K562 (cell line): Measurements from ENCODE around the gene RACGAP1. TPM values are rescaled to one million over a fixed set of nuclear protein-coding genes. Genes with fewer than 3 reads are reported as not detected.

ENCODE experiments used
- ATAC-seq: fragments of 200-7000 bp; cut with Tn5 transposase; 3 replicates; pipeline ENCODE4 v1.9.1; 2020; ENCODE audit warnings: moderate library complexity
- BruUV-seq: library from RNA; stranded (reverse); fragments of 400-500 nt; replicated peaks from 2 replicates; lab custom pipeline; 2021; lab: Mats Ljungman, UMichigan
- CTCF ChIA-PET: fragments of 300-600 bp; formaldehyde crosslinking; extraction: SDS; loops from one replicate; lab custom pipeline; 2021; ENCODE audit warnings: low intra/inter-chr PET ratio; lab: Yijun Ruan, JAX
- POLR2A ChIA-PET: fragments of 300-600, 350-650 bp; sonication (Branson Sonifier 250); formaldehyde crosslinking; extraction: SDS; loops from one replicate; lab custom pipeline; 2021; ENCODE audit warnings: antibody characterized with exemption, inconsistent platforms; lab: Yijun Ruan, JAX
- DNase-seq, 4 experiments: peaks; one replicate each; pipeline versions ENCODE4 v3.0.0 to v3.0.0-alpha.2; 2011 to 2018; ENCODE audit warnings: low spot score in 3 of 4, mixed read lengths in 3 of 4; ENCODE audit errors: extremely low read depth in 1 of 4
- FAIRE-seq: peaks from 2 replicates; lab custom pipeline; 2011; peaks lifted over from hg19 to GRCh38; lab: Jason Lieb, UNC
- H2AFZ ChIP-seq: 2 replicates; pipeline ENCODE4 v1.6.0; 2011; ENCODE audit warnings: low read depth, low read length, control low read depth, inconsistent platforms
- H3K27ac ChIP-seq: fragments of 200-600 bp; 3 replicates; pipeline ENCODE4 v1.8.0; 2011; ENCODE audit warnings: low read depth, mild to moderate bottlenecking, control low read depth, inconsistent platforms, low read length, moderate library complexity, mixed read lengths; ENCODE audit errors: extremely low read depth
- H3K27me3 ChIP-seq, 2 experiments: fragments of 300-600 bp in 1 of 2; 2 replicates in 1 of 2; 3 replicates in 1 of 2; pipeline versions ENCODE4 v1.6.0 to v1.8.0; 2011; ENCODE audit warnings: inconsistent platforms in 2 of 2, low read length in 2 of 2, mild to moderate bottlenecking in 1 of 2, mixed read lengths in 1 of 2, moderate library complexity in 1 of 2; ENCODE audit not compliant: control insufficient read depth in 2 of 2, insufficient read depth in 2 of 2
- H3K36me3 ChIP-seq: fragments of 300-600 bp; 3 replicates; pipeline ENCODE4 v1.8.0; 2011; ENCODE audit warnings: mild to moderate bottlenecking, low read length, inconsistent platforms; ENCODE audit not compliant: control insufficient read depth, insufficient read depth
- H3K4me1 ChIP-seq, 2 experiments: fragments of 200-600 bp in 1 of 2; replicated peaks in 1 of 2; 2 replicates in 1 of 2; 3 replicates in 1 of 2; pipeline versions ENCODE4 v1.5.1 to v1.8.0; 2011; ENCODE audit warnings: inconsistent platforms in 2 of 2, low read length in 2 of 2, mild to moderate bottlenecking in 1 of 2, mixed read lengths in 1 of 2, moderate library complexity in 1 of 2; ENCODE audit not compliant: control insufficient read depth in 2 of 2, insufficient read depth in 2 of 2
- H3K4me2 ChIP-seq: 2 replicates; pipeline ENCODE4 v1.6.1; 2011; ENCODE audit warnings: low read length, control low read depth, inconsistent platforms, mixed read lengths; ENCODE audit not compliant: insufficient read depth
- H3K4me3 ChIP-seq: fragments of 200-600 bp; sonication (generic), shearing (Covaris generic); 2 replicates; pipeline ENCODE4 v1.5.1; 2016; ENCODE audit warnings: control low read depth, inconsistent platforms
- H3K79me2 ChIP-seq: fragments of 200-600 bp; 3 replicates; pipeline ENCODE4 v1.8.0; 2011; ENCODE audit warnings: low read length, inconsistent platforms; ENCODE audit not compliant: control insufficient read depth, insufficient read depth
- H3K9ac ChIP-seq, 2 experiments: 2 replicates each; pipeline versions ENCODE4 v1.6.0 to v1.6.1; 2011; ENCODE audit warnings: low read depth in 2 of 2, low read length in 2 of 2, control low read depth in 1 of 2, inconsistent platforms in 1 of 2, mild to moderate bottlenecking in 1 of 2, mixed read lengths in 1 of 2; ENCODE audit not compliant: insufficient read depth in 1 of 2
- H3K9me1 ChIP-seq: one replicate; pipeline ENCODE4 v1.6.0; 2011; ENCODE audit warnings: inconsistent platforms, mild to moderate bottlenecking, low read length, moderate library complexity; ENCODE audit not compliant: control insufficient read depth, insufficient read depth
- H3K9me3 ChIP-seq: replicated peaks from 2 replicates; pipeline ENCODE4 v1.5.1; 2011; ENCODE audit warnings: low read depth, low read length, inconsistent platforms; ENCODE audit not compliant: control insufficient read depth, insufficient read depth
- H4K20me1 ChIP-seq: replicated peaks from 2 replicates; pipeline ENCODE4 v1.6.1; 2011; ENCODE audit warnings: low read length, inconsistent platforms, mixed read lengths; ENCODE audit not compliant: control insufficient read depth, insufficient read depth
- CEBPZ ChIP-seq: fragments of 150-350 bp; IDR thresholded peaks from 2 replicates; pipeline ENCODE4 v1.6.1; 2014; ENCODE audit warnings: low read depth, mild to moderate bottlenecking, low read length, borderline replicate concordance
- CLOCK ChIP-seq: fragments of 250-450 bp; sonication (Bioruptor Pico); IDR thresholded peaks from 2 replicates; pipeline ENCODE4 v1.4.0; 2020; ENCODE audit warnings: mild to moderate bottlenecking, moderate library complexity, borderline replicate concordance
- FOS ChIP-seq: IDR thresholded peaks from 3 replicates; pipeline ENCODE4 v1.6.1; 2011; ENCODE audit not compliant: insufficient read length; ENCODE audit errors: extremely low read depth
- HMG20A ChIP-seq: fragments of 450-650 bp; formaldehyde crosslinking; conservative IDR thresholded peaks from 2 replicates; pipeline ENCODE4 v1.4.0; 2020; ENCODE audit warnings: mild to moderate bottlenecking, mixed read lengths
- HNRNPLL ChIP-seq: fragments of 200-400 bp; formaldehyde crosslinking; IDR thresholded peaks from 2 replicates; pipeline ENCODE4 v1.6.1; 2017; ENCODE audit warnings: low read length, low read depth, mild to moderate bottlenecking; ENCODE audit not compliant: poor library complexity, severe bottlenecking
- NCOA2 ChIP-seq, 2 experiments: fragments of 450-650 bp; IDR thresholded peaks; 2 replicates each; pipeline ENCODE4 v1.6.1; 2018; ENCODE audit warnings: mild to moderate bottlenecking in 2 of 2, moderate library complexity in 1 of 2; ENCODE audit not compliant: partially characterized antibody in 2 of 2
- NFATC3 ChIP-seq: fragments of 450-650 bp; IDR thresholded peaks from 2 replicates; pipeline ENCODE4 v1.6.1; 2017; ENCODE audit warnings: mild to moderate bottlenecking
- NFE2 ChIP-seq: IDR thresholded peaks from 2 replicates; pipeline ENCODE4 v1.6.1; 2014; ENCODE audit warnings: antibody characterized with exemption, low read depth
- POU5F1 ChIP-seq: fragments of 150-350 bp; IDR thresholded peaks from 2 replicates; pipeline ENCODE4 v1.6.1; 2014; ENCODE audit warnings: borderline replicate concordance, low read length, low read depth, mild to moderate bottlenecking; ENCODE audit not compliant: partially characterized antibody
- SOX6 ChIP-seq: fragments of 450-650 bp; IDR thresholded peaks from 2 replicates; pipeline ENCODE4 v1.6.1; 2014; ENCODE audit warnings: mild to moderate bottlenecking
- TEAD4 ChIP-seq, 2 experiments: sonication (generic) in 1 of 2; formaldehyde crosslinking in 1 of 2; IDR thresholded peaks; 2 replicates each; pipeline versions ENCODE4 v1.6.1 to v1.8.0; 2012 to 2022; ENCODE audit warnings: borderline replicate concordance in 1 of 2, inconsistent platforms in 1 of 2, low read length in 1 of 2, mild to moderate bottlenecking in 1 of 2, missing genetic modification reagents in 1 of 2
- ZFX ChIP-seq: sonication (generic); formaldehyde crosslinking; IDR thresholded peaks from 2 replicates; pipeline ENCODE4 v1.8.0; 2022; ENCODE audit warnings: mild to moderate bottlenecking, missing genetic modification reagents, moderate library complexity
- ZNF143 ChIP-seq: sonication (generic); formaldehyde crosslinking; IDR thresholded peaks from 2 replicates; pipeline ENCODE4 v1.9.0; 2022; ENCODE audit warnings: mild to moderate bottlenecking, missing genetic modification reagents
- ZNF24 ChIP-seq: fragments of 450-650 bp; IDR thresholded peaks from 2 replicates; pipeline ENCODE4 v1.6.1; 2016
- ZNF444 ChIP-seq: fragments of 250-450 bp; sonication (Bioruptor Pico); IDR thresholded peaks from 2 replicates; pipeline ENCODE4 v1.4.0; 2020; ENCODE audit warnings: mild to moderate bottlenecking, moderate library complexity
- WGBS: fragments of 100-300 bp; shearing (Covaris generic); methylation state at CpG from one replicate; pipeline ENCODE4 v1.1.6; 2016; ENCODE audit warnings: low coverage, mixed read lengths; ENCODE audit not compliant: insufficient coverage; ENCODE audit errors: missing lambda C conversion rate; 5-methylcytosine and 5-hydroxymethylcytosine counted together
- in situ Hi-C: fragments of 300-500 bp; cut with MboI; formaldehyde crosslinking; loops from 4 replicates; pipeline ENCODE4 v1.15.0; 2018; ENCODE audit warnings: inconsistent platforms, mixed read lengths
- intact Hi-C: fragments of 100-400 bp; cut with micrococcal nuclease; formaldehyde crosslinking; loops from 2 replicates; pipeline ENCODE4 v1.14.2; 2022
- polyA plus RNA-seq, 8 experiments: library from polyadenylated mRNA; depleted of rRNA in 4 of 8; stranded (reverse) in 5 of 8; unstranded in 3 of 8; fragments of >200 nt; fragmentation: Nextera tagmentation in 2 of 8; fragmentation: Illumina TruSeq in 1 of 8; extraction: Ambion mirVana in 2 of 8; extraction: Trizol in 1 of 8; gene quantifications; 2 replicates each; pipeline versions ENCODE4 v1.2.1 to v1.2.3, GENCODE V29; 2011 to 2014; ENCODE audit warnings: inconsistent platforms in 1 of 8, missing spikeins in 1 of 8
- total RNA-seq, 7 experiments: library from RNA; depleted of rRNA in 6 of 7; stranded (reverse); fragments of >200 nt in 6 of 7; fragmentation: Illumina TruSeq in 2 of 7; extraction: Trizol in 2 of 7; gene quantifications; 2 replicates each; pipeline versions ENCODE4 v1.2.1 to v1.2.3, GENCODE V29; 2011 to 2021; ENCODE audit warnings: low replicate concordance in 1 of 7

RACGAP1 gene
- total and polyA plus RNA-seq, 9 of the 15 experiments (the other 6 are each of a cell fraction or from before 2014, with no cell fraction given), result 56.4 to 92.9 (median 71.8) TPM

- WGBS, result 24% methylated on average over 12 of the region's 12 CpGs
- H2AFZ ChIP-seq, result no peak overlapping the region
- no TSS peak for BruUV-seq
- H3K36me3 ChIP-seq, result no peaks in the 10 kb centered on the region
- no peak overlapping the region for H3K4me2 ChIP-seq
- intact Hi-C loops (no loop called here), in situ Hi-C loops (loop anchor here (5.0 kb wide), 2 partner anchors 97 to 197 kb away; partner anchors contain the start of gene CERS5)
- H3K9ac ChIP-seq, result no peak overlapping the region
- peaks cover 18% of the 10 kb centered on the region for H4K20me1 ChIP-seq
- H3K4me1 ChIP-seq, result peaks cover 12 to 44% of the 10 kb centered on the region in 2 experiments; a peak in 4 of 5 replicates
- H3K9me1 ChIP-seq, result no peaks in the 10 kb centered on the region
- no peaks in the 10 kb centered on the region for H3K79me2 ChIP-seq
- H3K27me3 ChIP-seq, result peaks cover 28 to 71% of the 10 kb centered on the region in 2 experiments; a peak in 4 of 5 replicates
- ChIA-PET CTCF (interaction anchor here (0.6 to 5.4 kb wide), 2 partner anchors 9 to 100 kb away, joined by 3 to 43 read pairs; no protein-coding TSS in a partner anchor), POLR2A (interaction anchor here (0.6 to 1.7 kb wide), 5 partner anchors 12 to 228 kb away, joined by 3 to 6 read pairs (median 3); no protein-coding TSS in a partner anchor)
- H3K4me3 ChIP-seq, result no peak overlapping the region
- no peak for FAIRE-seq
- no peak for DNase-seq
- no peaks in the 10 kb centered on the region for H3K9me3 ChIP-seq
- no peak for ATAC-seq
- H3K27ac ChIP-seq, result no peak overlapping the region
- TF ChIP-seq POU5F1 (no peak), HMG20A (CRISPR knock-in tag) (no peak), ZNF143 (CRISPR knock-in tag) (no peak), CLOCK (no peak), NFATC3 (no peak), ZFX (CRISPR knock-in tag) (no peak), FOS (no peak), ZNF444 (CRISPR knock-in tag) (no peak), TEAD4 (IDR thresholded peaks at IDR 0.05; ENCODE audit: low read length) (no peak), TEAD4 (CRISPR knock-in tag; IDR thresholded peaks at IDR 0.05; ENCODE audit: borderline replicate concordance) (no peak), NCOA2 (IDR thresholded peaks at IDR 0.05; ENCODE audit: partially characterized antibody in 2 of 2) (no peak), SOX6 (no peak), ZNF24 (no peak), CEBPZ (no peak), NFE2 (no peak), HNRNPLL (no peak)
Observed at GRCh38 chr12:49969651-49970429, 55.5 kb downstream of the RACGAP1 start.
